Measurements from ENCODE around the gene ABCA4. TPM values are rescaled to one million over a fixed set of nuclear protein-coding genes. Genes with fewer than 3 reads are reported as not detected.

ABCA4 gene
- total RNA-seq, 1 experiment from 2014 or later: 0.22 TPM

DNA sequence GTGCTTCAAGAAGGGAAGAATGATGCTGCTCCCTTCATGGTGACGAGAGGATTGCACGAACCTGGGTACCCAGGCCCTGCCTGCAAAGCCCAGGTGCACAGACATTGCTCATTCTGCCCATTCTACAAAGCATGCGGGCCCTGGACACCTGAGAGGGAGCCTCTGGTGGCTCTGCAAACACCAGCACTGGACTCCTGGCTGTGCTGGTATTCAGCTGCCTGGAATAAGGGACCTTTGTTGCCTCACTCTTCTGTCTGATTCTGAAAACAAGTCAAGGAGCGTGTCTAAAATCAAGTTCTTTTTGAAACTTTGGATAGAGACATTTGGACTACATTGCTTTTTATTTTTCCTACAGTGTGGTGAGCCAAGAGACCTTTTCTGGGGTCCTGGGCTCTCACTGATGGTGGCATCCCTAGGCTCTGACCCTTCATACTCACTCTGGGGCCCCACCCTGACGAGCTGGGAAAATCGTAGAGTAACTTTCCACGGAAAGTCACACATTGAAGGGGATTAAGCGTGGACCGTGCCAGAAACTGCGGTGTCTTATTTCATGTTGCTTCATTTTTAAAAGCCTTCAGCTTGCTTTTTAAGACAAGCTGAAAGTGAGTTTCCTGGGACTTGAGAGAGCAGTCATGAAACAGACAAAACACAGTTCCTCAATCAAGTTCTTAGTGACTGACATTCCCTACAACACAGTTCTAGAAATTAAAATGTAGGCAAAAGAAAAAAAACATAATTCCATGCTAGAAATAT lies 24.0 kb downstream of the ABCA4 start:
- BruUV-seq (replicated peaks): no TSS peak
- no peak overlapping the region for H3K4me3 ChIP-seq (replicated peaks in 1 of 2; ENCODE audit: low read depth in 1 of 2, low read length in 2 of 2)
- no peaks in the 10 kb centered on the region for H3K36me3 ChIP-seq (ENCODE audit: control insufficient read depth in 1 of 2, insufficient read depth in 2 of 2, low read length in 2 of 2)
- ATAC-seq: no peak
- TF ChIP-seq SRF (IDR thresholded peaks at IDR 0.05; ENCODE audit: low read depth) (no peak), CEBPB (IDR thresholded peaks at IDR 0.05; ENCODE audit: low read depth) (no peak), SP1 (IDR thresholded peaks at IDR 0.05; ENCODE audit: low read depth) (no peak)
- H3K27ac ChIP-seq (ENCODE audit: low read depth, low read length): no peak overlapping the region
- H2AFZ ChIP-seq (ENCODE audit: low read depth, low read length, poor library complexity, severe bottlenecking): no peak overlapping the region
- no peak overlapping the region for H3K4me2 ChIP-seq (ENCODE audit: low read length)
- no peaks in the 10 kb centered on the region for H3K9me3 ChIP-seq (ENCODE audit: control insufficient read depth in 1 of 2, insufficient read depth in 1 of 2, low read depth in 1 of 2, low read length in 2 of 2)
- ChIA-PET POLR2A (no interaction called here), CTCF (no interaction called here), RAD21 (ENCODE audit: low non-redundant PET in 1 of 2, low total read pairs in 2 of 2, uncharacterized antibody in 2 of 2, unreplicated experiment in 2 of 2) (no interaction called here)
- H3K9me2 ChIP-seq (ENCODE audit: insufficient read depth): no peaks in the 10 kb centered on the region
- intact Hi-C loops (cut with micrococcal nuclease): no loop called here
- no peak for DNase-seq (ENCODE audit: low read depth, low spot score)
- H3K9ac ChIP-seq (ENCODE audit: low read length): no peak overlapping the region
- H3K79me2 ChIP-seq (ENCODE audit: insufficient read depth, low read length): no peaks in the 10 kb centered on the region
- no peaks in the 10 kb centered on the region for H3K27me3 ChIP-seq (ENCODE audit: insufficient read depth, low read length)
- H4K20me1 ChIP-seq (ENCODE audit: insufficient read depth): no peaks in the 10 kb centered on the region
- peaks cover 2 to 14% of the 10 kb centered on the region in 2 experiments for H3K4me1 ChIP-seq (ENCODE audit: control insufficient read depth in 1 of 2, insufficient read depth in 2 of 2, low read length in 2 of 2)

DNA sequence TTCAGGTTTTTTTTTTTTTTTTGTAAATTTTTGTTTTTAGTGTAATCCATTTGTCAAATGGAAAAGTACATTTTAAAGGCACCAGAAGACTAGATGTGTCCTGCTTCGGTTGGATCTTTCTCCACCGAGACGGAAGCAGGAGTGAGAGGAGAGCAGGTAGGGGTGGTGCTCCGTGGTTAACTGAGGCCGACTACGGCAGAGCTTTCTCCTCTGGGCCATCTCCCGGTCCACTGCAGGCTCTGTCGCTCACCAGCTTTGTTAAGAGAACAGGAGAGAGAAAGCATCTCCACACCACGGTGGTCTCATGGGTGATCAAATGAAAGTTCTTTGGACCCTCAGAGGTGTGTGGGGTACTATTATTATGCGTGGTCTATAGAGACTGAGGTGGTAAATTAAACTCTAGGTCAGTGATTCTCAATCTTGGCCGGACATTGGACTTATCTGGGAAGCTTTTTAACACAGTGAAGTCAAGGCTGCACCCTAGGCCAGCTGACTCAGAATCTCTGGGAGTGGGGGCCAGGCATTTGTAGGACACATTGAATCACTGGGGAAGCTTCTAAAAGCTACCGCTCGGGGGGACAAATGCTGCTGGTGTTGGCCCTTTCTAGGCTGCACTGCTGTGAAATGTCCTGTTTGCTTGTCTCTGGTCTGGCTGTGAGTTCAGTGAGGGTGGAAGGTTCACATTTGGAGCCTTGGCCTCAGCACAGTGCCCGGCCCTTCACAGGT lies 25.0 kb downstream of the ABCA4 start:
- Histone ChIP-seq H3K4me2 (ENCODE audit: low read length) (no peak overlapping the region), H3K36me3 (ENCODE audit: control insufficient read depth in 1 of 2, insufficient read depth in 2 of 2, low read length in 2 of 2) (no peaks in the 10 kb centered on the region), H3K4me3 (replicated peaks in 1 of 2; ENCODE audit: low read depth in 1 of 2, low read length in 2 of 2) (no peak overlapping the region), H3K4me1 (ENCODE audit: control insufficient read depth in 1 of 2, insufficient read depth in 2 of 2, low read length in 2 of 2) (peaks cover 0 to 10% of the 10 kb centered on the region in 2 experiments; a peak in 3 of 4 replicates), H3K79me2 (ENCODE audit: insufficient read depth, low read length) (no peaks in the 10 kb centered on the region), H2AFZ (ENCODE audit: low read depth, low read length, poor library complexity, severe bottlenecking) (no peak overlapping the region), H3K9me2 (ENCODE audit: insufficient read depth) (no peaks in the 10 kb centered on the region), H3K27ac (ENCODE audit: low read depth, low read length) (no peak overlapping the region), H4K20me1 (ENCODE audit: insufficient read depth) (no peaks in the 10 kb centered on the region), H3K9me3 (ENCODE audit: control insufficient read depth in 1 of 2, insufficient read depth in 1 of 2, low read depth in 1 of 2, low read length in 2 of 2) (no peaks in the 10 kb centered on the region), H3K9ac (ENCODE audit: low read length) (no peak overlapping the region), H3K27me3 (ENCODE audit: insufficient read depth, low read length) (no peaks in the 10 kb centered on the region)
- RAD21 ChIA-PET (ENCODE audit: low non-redundant PET in 1 of 2, low total read pairs in 2 of 2, uncharacterized antibody in 2 of 2, unreplicated experiment in 2 of 2): no interaction called here
- POLR2A ChIA-PET: no interaction called here
- BruUV-seq (replicated peaks): no TSS peak
- intact Hi-C loops (cut with micrococcal nuclease): no loop called here
- DNase-seq (ENCODE audit: low read depth, low spot score) (no peak), ATAC-seq (no peak)
- CTCF ChIA-PET: no interaction called here
- TF ChIP-seq, protein P1, sequence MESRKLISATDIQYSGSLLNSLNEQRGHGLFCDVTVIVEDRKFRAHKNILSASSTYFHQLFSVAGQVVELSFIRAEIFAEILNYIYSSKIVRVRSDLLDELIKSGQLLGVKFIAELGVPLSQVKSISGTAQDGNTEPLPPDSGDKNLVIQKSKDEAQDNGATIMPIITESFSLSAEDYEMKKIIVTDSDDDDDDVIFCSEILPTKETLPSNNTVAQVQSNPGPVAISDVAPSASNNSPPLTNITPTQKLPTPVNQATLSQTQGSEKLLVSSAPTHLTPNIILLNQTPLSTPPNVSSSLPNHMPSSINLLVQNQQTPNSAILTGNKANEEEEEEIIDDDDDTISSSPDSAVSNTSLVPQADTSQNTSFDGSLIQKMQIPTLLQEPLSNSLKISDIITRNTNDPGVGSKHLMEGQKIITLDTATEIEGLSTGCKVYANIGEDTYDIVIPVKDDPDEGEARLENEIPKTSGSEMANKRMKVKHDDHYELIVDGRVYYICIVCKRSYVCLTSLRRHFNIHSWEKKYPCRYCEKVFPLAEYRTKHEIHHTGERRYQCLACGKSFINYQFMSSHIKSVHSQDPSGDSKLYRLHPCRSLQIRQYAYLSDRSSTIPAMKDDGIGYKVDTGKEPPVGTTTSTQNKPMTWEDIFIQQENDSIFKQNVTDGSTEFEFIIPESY (IDR thresholded peaks at IDR 0.05; ENCODE audit: extremely low read depth, insufficient replicate concordance, low read length): no peak
- TF ChIP-seq FOSL1 (IDR thresholded peaks at IDR 0.05; ENCODE audit: low read depth): no peak
- no peak for TF ChIP-seq YY1 (IDR thresholded peaks at IDR 0.05; ENCODE audit: extremely low read depth, insufficient replicate concordance, low read depth, low read length)
- TF ChIP-seq ELF1 (IDR thresholded peaks at IDR 0.05; ENCODE audit: borderline replicate concordance, low read depth): no peak
- TF ChIP-seq ZNF274 (IDR thresholded peaks at IDR 0.05; ENCODE audit: low read depth, low read length): no peak
- TF ChIP-seq EGR1 (IDR thresholded peaks at IDR 0.05; ENCODE audit: low read depth): no peak
- TF ChIP-seq SP1 (IDR thresholded peaks at IDR 0.05; ENCODE audit: low read depth): no peak
- TF ChIP-seq, protein P2, sequence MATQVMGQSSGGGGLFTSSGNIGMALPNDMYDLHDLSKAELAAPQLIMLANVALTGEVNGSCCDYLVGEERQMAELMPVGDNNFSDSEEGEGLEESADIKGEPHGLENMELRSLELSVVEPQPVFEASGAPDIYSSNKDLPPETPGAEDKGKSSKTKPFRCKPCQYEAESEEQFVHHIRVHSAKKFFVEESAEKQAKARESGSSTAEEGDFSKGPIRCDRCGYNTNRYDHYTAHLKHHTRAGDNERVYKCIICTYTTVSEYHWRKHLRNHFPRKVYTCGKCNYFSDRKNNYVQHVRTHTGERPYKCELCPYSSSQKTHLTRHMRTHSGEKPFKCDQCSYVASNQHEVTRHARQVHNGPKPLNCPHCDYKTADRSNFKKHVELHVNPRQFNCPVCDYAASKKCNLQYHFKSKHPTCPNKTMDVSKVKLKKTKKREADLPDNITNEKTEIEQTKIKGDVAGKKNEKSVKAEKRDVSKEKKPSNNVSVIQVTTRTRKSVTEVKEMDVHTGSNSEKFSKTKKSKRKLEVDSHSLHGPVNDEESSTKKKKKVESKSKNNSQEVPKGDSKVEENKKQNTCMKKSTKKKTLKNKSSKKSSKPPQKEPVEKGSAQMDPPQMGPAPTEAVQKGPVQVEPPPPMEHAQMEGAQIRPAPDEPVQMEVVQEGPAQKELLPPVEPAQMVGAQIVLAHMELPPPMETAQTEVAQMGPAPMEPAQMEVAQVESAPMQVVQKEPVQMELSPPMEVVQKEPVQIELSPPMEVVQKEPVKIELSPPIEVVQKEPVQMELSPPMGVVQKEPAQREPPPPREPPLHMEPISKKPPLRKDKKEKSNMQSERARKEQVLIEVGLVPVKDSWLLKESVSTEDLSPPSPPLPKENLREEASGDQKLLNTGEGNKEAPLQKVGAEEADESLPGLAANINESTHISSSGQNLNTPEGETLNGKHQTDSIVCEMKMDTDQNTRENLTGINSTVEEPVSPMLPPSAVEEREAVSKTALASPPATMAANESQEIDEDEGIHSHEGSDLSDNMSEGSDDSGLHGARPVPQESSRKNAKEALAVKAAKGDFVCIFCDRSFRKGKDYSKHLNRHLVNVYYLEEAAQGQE (IDR thresholded peaks at IDR 0.05; ENCODE audit: low read depth): no peak
- no peak for TF ChIP-seq JUND (IDR thresholded peaks at IDR 0.05)
- no peak for TF ChIP-seq CEBPB (IDR thresholded peaks at IDR 0.05; ENCODE audit: low read depth)
- TF ChIP-seq TCF7L2 (IDR thresholded peaks at IDR 0.05; ENCODE audit: borderline replicate concordance, extremely low read depth, insufficient read depth, insufficient read length): no peak
